Right cardiac atrium (tissue), 5 donors: ENCODE data around the gene ZNF526. TPM values are rescaled to one million over a fixed set of nuclear protein-coding genes. Genes with fewer than 3 reads are reported as not detected.

Experiments used
- ATAC-seq, 2 donors: fragments of 200-7000 bp; cut with Tn5 transposase; one replicate each; pipeline versions ENCODE4 v1.8.0 to v1.9.1; 2020; ENCODE audit warnings: moderate library complexity in 2 of 2, mild to moderate bottlenecking in 1 of 2
- DNase-seq, 3 donors: peaks; one replicate each; pipeline ENCODE4 v3.0.0-alpha.2; 2020
- H3K27ac ChIP-seq: one replicate; pipeline ENCODE4 v1.5.1; 2013; ENCODE audit warnings: mild to moderate bottlenecking, low read length, control low read depth, moderate library complexity
- H3K27me3 ChIP-seq: one replicate; pipeline ENCODE4 v1.6.1; 2013; ENCODE audit not compliant: control insufficient read depth, insufficient read depth
- H3K4me1 ChIP-seq: one replicate; pipeline ENCODE4 v1.6.1; 2013; ENCODE audit warnings: low read length; ENCODE audit not compliant: control insufficient read depth, insufficient read depth
- H3K4me3 ChIP-seq: one replicate; pipeline ENCODE4 v1.5.1; 2013; ENCODE audit warnings: low read length, control low read depth
- H3K9me3 ChIP-seq: one replicate; pipeline ENCODE4 v1.6.1; 2013; ENCODE audit warnings: low read length; ENCODE audit not compliant: control insufficient read depth
- WGBS: extraction: QIAGEN DNeasy Blood & Tissue Kit; methylation state at CpG from one replicate; pipeline ENCODE4 v1.1.7; 2013; 5-methylcytosine and 5-hydroxymethylcytosine counted together
- intact Hi-C, 4 donors: fragments of 100-400 bp; cut with DNase I; formaldehyde crosslinking; loops; one replicate each; pipeline versions ENCODE4 v1.11.0 to v1.14.0; 2022 to 2023
- polyA plus RNA-seq: library from polyadenylated mRNA; stranded (reverse); fragments of 200-250 nt; gene quantifications from one replicate; pipeline ENCODE4 v1.2.3, GENCODE V29; 2013
- total RNA-seq, 4 donors: library from RNA; stranded (reverse); fragmentation: NEBNext Ultra II Directional; extraction: Animal tissue kit (Norgen Biotek cat#: 25700); gene quantifications; one replicate each; pipeline ENCODE4 v1.2.1, GENCODE V29; 2021
- donor health status: healthy with polysubstance abuse.
- donor health status: DM: no; HTN: yes; CAD: no.
- donor health status: DM: no; HTN: no; CAD: no.
- donor health status: DM: no; HTN: yes; CAD: no; lungs with severe emphysema.
- donor health status: DM: yes; HTN: yes; CAD: no.

ZNF526 gene
- total and polyA plus RNA-seq, 5 donors, result 3.3 to 7.3 (median 6.3) TPM

DNA sequence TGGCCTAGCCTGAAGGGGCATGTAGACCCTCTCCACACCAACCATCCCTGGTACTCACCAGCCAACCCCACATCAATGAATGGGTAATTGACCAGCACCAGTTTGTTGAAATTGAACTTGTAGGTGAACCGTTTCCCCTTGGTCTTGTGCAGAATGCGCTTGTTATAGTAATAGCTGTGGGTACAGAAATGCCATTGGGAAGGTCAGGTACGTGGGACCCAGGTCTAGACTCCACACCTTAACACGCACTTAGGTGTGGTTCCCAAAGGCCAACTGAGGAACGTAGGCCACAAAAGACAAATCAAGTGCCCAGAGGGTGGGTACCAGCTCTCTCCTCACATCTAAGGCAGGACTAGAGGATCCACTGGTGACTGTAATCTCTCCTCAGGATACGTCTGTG, 29.7 kb downstream of the ZNF526 start:
- Histone ChIP-seq H3K4me3 (no peak overlapping the region), H3K27me3 (no peaks in the 10 kb centered on the region), H3K27ac (peak overlapping the region; percentile 75), H3K4me1 (peaks cover 18% of the 10 kb centered on the region), H3K9me3 (no peaks in the 10 kb centered on the region)
- DNase-seq (no peak), ATAC-seq (no peak)
- intact Hi-C loops, result loop anchor here (5.0 kb wide), 2 partner anchors 33 to 48 kb away; no protein-coding TSS in a partner anchor
- WGBS, result 59% methylated on average over 6 of the region's 6 CpGs

DNA sequence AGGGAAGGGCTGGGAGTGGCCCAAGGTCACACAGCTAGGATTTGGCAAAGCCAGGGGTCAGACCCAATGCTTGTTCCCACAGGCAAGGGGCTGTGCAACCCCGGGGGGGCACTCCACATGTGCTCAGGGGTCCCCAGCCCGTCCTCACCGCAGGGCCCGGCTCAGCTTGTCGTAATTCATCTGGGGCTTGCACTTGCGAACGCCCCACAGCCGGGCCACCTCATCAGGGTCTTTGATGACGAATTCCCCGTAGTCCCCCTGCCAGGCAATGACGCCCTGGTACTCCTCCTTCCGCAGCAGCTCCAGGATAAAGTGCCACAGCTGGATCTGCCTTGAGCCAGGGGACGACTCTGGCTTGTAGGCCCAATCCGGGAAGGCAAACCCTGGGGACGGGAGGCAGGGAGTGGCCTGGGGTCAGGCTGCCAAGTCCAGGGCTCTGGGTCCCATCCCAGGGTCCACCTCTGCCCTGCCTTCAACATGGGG, 30.1 kb downstream of the ZNF526 start:
- Histone ChIP-seq H3K9me3 (no peaks in the 10 kb centered on the region), H3K27me3 (no peaks in the 10 kb centered on the region), H3K4me3 (no peak overlapping the region), H3K27ac (peak overlapping the region; percentile 75), H3K4me1 (peaks cover 13% of the 10 kb centered on the region)
- 27% methylated on average over 15 of the region's 15 CpGs for WGBS
- ATAC-seq (peak in 1 of 2 donors; percentile 5), DNase-seq (peak; percentile 80 to 85 (median 84))
- intact Hi-C loops, result no loop called here

DNA sequence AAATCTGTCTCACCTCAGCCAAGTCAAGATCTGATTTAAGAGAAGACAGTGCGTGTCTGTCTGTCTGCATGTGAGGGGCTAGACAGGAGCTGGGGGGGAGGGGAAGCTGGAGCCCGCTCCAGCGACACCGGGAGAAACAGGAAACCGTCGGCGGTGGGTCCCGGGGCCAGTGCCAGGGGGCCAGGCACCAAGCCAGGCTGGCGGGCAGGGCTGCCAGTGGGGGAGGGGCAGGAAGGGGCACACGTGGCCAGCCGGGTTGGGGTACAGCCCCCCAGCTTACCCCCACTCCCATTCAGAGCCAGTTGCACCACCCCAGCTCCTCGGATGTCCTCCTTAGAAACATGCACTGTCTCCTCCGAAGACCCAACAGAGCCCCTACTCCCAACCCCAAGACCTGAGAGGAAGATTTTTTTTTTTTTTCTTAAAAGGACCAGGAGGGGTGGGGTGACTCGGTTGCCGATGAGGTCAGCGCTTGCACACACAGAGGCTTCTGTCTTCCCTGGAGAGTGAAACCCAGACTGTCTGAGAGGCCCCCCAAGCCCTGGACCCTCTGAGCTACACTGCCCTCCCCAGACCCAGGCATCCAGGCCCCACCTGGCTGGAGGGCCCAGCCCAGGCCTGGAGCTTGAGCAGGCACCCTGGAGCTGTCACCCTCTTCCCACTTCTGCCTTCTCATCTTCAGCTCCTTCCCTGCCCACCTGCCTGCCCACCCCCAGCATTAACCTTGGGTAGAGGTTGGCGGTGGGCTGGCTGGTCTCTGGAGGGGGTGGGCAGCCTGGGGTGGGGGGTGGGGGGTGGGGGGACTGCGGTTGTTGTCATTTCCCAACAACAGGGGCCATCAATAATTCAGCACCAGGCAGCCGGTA, 30.8 kb downstream of the ZNF526 start:
- ATAC-seq (no peak), DNase-seq (peak; percentile 69 to 83 (median 82))
- H3K4me3 ChIP-seq, result peak overlapping the region; percentile 10
- peaks cover 13% of the 10 kb centered on the region for H3K4me1 ChIP-seq
- intact Hi-C loops, result no loop called here
- H3K9me3 ChIP-seq, result no peaks in the 10 kb centered on the region
- H3K27ac ChIP-seq, result peak overlapping the region; percentile 75
- no peaks in the 10 kb centered on the region for H3K27me3 ChIP-seq
- WGBS, result 5% methylated on average over 19 of the region's 19 CpGs

DNA sequence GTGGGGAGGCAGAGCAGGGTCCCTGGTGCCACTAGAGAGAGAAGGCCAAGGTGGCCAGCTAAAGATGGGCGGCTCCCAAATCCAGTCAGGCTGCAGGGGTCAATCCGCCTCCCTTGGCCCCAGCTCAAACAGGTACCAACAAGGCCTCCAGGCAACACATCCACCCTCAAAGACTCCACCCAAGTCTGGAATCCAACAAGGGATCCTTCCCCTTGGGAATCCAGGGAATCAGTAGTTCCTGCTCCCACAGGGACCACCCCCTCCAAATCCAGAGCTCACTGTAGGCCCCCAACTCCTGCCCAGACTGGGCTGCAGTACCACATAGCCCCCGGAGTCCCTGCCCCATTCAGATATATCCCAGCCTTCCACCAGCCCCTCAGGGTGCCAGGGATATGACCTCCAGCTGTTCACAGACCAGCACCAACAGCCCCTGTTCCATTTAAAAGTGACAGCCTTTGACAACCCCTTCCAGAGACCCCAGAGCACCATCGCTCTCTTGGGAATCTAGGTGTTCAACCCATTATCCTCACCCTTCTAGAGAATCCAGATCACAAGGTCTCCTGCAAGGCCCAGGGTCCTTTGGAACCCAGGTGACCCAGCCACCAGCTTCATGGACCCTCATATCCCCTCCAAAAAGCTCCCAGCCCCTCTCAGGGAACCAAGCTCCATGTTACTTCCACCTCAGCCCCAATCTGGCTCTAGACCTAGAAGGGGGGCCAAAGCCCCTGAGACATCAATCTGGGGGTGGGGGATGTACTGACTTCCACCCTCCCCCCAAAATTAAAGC, 31.7 kb downstream of the ZNF526 start:
- WGBS, result 51% methylated on average over 4 of the region's 4 CpGs
- DNase-seq, result peak in 1 of 3 donors; percentile 35
- H3K27me3 ChIP-seq, result no peaks in the 10 kb centered on the region
- H3K27ac ChIP-seq, result peak overlapping the region; percentile 73
- H3K4me3 ChIP-seq, result peak overlapping the region; percentile 89
- peaks cover 13% of the 10 kb centered on the region for H3K4me1 ChIP-seq
- intact Hi-C loops, result no loop called here
- no peaks in the 10 kb centered on the region for H3K9me3 ChIP-seq
- ATAC-seq, result no peak

DNA sequence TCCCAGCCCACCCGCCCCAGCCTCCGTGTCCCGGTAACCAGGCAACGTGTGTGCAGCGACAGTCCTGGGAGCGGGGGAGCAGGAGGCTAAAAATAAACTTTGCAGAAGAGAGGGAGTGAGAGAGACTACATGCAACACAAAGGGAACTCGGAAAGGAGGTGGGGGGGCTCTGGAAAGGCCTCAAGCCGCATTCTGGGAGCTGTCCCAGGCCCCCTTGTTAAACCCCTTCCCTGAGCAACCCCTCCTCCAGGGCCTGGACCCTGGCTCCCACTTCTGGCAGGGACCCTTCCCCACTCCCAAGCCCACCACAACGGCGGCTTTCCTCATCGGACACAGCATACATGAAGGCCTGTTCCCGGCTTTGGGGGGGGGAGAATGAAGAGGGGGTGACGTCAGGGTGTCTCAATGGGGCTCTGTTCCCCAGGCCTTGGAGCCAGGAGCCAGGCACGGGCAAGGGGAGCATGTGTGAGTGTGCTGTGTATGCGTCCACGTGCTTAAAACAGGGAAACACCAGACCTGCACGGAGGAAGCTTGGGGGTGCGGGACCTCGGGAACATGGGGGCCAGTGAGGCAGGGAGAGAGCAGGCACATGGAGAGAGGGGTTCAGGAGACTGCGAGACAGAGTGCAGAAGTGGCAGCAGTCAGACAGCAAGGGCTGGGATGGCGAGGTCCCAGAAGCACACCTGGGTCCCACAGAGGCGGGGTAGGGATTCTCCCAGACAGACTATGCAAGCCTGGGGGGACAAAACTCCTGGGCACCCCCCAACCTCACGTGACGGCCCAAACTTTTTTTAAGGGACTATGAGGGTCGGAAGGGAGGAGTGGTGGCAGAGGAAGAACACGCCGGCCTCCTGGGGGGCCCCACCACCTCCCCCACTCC, 32.5 kb downstream of the ZNF526 start:
- Histone ChIP-seq H3K4me1 (peaks cover 13% of the 10 kb centered on the region), H3K27ac (peak overlapping the region; percentile 85), H3K4me3 (peak overlapping the region; percentile 89), H3K27me3 (no peaks in the 10 kb centered on the region), H3K9me3 (no peaks in the 10 kb centered on the region)
- ATAC-seq (peak; percentile 0), DNase-seq (peak; percentile 69 to 83 (median 78))
- intact Hi-C loops, result no loop called here
- 2% methylated on average over 27 of the region's 27 CpGs for WGBS

DNA sequence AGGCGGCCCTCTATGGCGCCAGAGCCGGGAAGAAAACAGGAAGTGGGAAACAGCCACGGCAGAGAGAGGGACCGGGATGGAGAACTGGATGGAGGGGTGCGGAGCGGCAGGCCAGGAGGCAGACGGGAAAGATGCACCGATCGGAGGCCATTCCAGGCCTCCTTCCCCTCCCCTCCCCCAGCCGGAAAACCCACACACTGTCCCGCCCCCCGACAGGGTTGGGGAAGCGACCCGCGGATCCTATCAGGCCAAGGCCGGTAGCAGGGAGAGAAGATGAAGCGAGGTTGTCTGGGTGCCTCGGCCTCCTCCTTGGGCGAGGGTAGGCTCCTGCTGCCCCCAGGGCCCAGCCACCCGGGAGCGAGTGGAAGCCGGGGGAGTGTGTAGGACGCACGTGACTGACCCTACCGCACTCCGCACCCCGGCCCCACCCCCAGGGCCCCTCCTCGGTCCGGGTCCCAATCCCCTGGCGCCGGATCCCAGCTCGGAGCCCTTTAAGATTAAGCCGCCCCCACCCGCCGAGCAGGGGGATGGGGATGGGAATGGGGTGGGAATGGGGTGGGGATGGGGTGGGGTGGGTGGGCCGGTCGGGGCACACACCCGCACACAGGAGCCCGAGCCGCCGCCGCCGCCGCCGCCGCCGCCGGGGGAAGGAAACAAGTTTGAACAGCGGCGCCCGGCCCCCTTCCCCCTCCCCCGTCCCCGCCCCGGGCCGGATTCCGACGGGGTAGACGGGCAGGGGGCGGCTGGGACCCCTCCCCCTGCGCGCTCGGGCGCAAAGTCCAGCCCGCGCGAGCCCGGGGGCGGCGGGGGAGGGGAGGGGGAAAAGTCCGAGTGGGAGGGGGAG, 33.4 kb downstream of the ZNF526 start:
- peak overlapping the region; percentile 89 for H3K4me3 ChIP-seq
- intact Hi-C loops, result no loop called here
- peak overlapping the region; percentile 95 for H3K27ac ChIP-seq
- peak; percentile 6 to 16 for ATAC-seq
- H3K4me1 ChIP-seq, result peaks cover 13% of the 10 kb centered on the region
- H3K27me3 ChIP-seq, result no peaks in the 10 kb centered on the region
- H3K9me3 ChIP-seq, result no peaks in the 10 kb centered on the region
- peak; percentile 69 to 89 (median 88) for DNase-seq
- whole genome bisulfite sequencing, result under 1% methylated on average over 70 of the region's 71 CpGs

DNA sequence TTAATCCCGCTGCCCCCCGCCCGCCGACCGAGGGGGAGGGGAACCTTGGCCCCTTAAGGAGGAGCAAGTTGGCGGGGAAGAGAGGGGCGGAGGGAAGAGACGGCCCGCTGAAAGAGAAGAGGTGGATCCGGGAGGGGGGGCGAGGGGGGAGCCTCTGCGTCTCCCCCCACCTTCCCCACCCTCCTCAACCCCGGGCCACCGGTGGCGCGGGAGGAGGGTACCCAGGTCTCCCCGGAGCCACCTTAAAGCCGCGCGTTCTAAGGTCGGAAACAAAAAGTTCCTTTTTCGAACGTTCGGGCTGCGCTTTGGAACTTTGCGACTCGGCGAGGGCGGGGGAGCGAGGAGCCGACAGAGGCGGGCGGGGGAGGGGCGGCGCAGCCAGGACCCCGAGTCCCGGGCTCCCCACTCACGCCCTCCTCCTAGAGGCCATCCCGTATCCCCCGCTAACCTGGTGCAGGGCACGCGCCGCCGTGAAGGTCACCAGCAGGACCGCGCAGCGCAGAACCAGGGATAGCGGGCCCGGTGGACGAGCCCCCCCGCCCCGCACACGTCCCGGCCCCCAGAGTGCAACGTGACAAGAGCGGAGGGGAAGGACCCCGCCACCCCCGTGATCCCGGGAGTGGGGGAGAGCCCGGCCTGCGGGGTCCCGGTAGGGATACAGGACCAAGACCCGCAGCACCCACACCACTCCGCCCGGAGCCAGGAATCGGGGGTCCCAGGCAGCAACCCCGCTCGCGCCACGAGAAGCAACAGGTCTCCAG, 34.2 kb downstream of the ZNF526 start:
- peaks cover 13% of the 10 kb centered on the region for H3K4me1 ChIP-seq
- H3K9me3 ChIP-seq, result no peaks in the 10 kb centered on the region
- peak; percentile 75 to 92 (median 90) for DNase-seq
- H3K27me3 ChIP-seq, result no peaks in the 10 kb centered on the region
- WGBS, result 1% methylated on average over 70 of the region's 70 CpGs
- H3K4me3 ChIP-seq, result peak overlapping the region; percentile 89
- intact Hi-C loops, result no loop called here
- peak overlapping the region; percentile 95 for H3K27ac ChIP-seq
- ATAC-seq, result peak; percentile 15 to 20

DNA sequence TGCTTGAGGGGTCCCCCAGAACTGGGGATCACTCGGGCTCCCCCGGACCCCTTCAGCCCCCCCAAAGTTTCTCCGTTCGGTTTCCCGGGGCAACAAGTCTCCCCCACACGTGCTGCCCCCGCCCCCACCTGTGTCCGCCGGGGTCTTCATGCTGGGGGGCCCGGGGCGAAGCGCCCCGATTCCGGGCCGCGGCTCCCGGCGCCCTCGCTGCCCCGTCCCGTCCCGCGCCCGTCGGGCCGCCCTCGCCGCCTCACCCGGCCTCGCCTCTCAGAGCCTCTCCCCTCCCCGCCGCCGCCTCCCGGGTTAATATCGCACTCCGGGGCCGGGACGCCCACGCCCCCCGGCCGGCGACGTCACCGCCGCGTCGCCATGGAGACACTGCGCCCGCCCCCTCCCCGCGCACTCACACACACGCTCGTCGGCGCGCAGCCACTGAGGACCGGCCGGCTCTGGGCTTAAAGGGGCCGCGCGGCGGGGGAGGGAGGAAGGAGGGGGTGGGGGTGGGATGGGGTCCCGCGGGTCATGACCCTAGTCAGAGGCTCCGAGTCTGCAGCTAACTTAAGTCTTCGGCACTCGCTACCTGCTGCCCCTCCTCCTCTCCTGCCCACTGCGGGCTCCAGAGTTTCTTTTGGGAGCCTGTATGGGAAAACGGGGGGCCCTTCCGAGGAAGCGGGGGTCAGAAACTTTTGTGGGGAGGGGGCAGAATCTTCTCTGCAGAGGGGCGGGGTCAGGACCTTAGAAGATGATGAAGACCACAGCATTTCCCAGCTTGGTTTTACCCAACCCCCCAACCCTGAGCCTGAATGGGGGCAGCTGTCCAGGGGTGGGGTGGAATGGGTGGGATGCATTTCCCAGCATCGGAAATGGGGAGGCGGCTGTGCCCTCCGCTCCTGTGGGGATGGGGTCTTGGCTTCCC, 35.0 kb downstream of the ZNF526 start, which contains the start of gene ERF:
Gene ERF, minus strand, starts transcription at position 279 of the 916 bp plus-strand sequence. Its CDS starts 129 bp downstream, at position 150.
- peaks cover 10% of the 10 kb centered on the region for H3K4me1 ChIP-seq
- H3K27ac ChIP-seq, result peak within 1 kb of the TSS; percentile 95
- peak; percentile 82 to 84 for ATAC-seq
- DNase-seq, result peak; percentile 95 to 98 (median 98)
- H3K9me3 ChIP-seq, result no peaks in the 10 kb centered on the region
- intact Hi-C loops, result no loop called here
- no peaks in the 10 kb centered on the region for H3K27me3 ChIP-seq
- peak within 1 kb of the TSS; percentile 89 for H3K4me3 ChIP-seq
- under 1% methylated on average over 75 of the region's 75 CpGs for WGBS
